Small intestine (tissue), 7 donors: ENCODE measurements around the gene CCDC9. TPM values are rescaled to one million over a fixed set of nuclear protein-coding genes. Genes with fewer than 3 reads are reported as not detected.

ENCODE experiments used
- DNase-seq, 2 donors: peaks; one replicate each; pipeline versions ENCODE4 v3.0.0 to v3.0.0-alpha.2; 2013
- FAIRE-seq: peaks from 2 replicates; lab custom pipeline; 2012; peaks lifted over from hg19 to GRCh38; lab: Jason Lieb, UNC
- H3K27ac ChIP-seq, 3 donors: one replicate each; pipeline ENCODE4 v1.5.1; 2013; ENCODE audit warnings: low read length in 2 of 3, mild to moderate bottlenecking in 2 of 3, control low read depth in 1 of 3, inconsistent platforms in 1 of 3, low read depth in 1 of 3, moderate library complexity in 1 of 3
- H3K27me3 ChIP-seq, 3 donors: one replicate each; pipeline ENCODE4 v1.6.1; 2013; ENCODE audit warnings: low read length in 3 of 3, inconsistent platforms in 1 of 3; ENCODE audit not compliant: control insufficient read depth in 3 of 3, insufficient read depth in 3 of 3
- H3K36me3 ChIP-seq, 3 donors: one replicate each; pipeline ENCODE4 v1.6.1; 2013; ENCODE audit warnings: low read length in 3 of 3, inconsistent platforms in 1 of 3, low read depth in 1 of 3, mild to moderate bottlenecking in 1 of 3, moderate library complexity in 1 of 3; ENCODE audit not compliant: control insufficient read depth in 3 of 3, insufficient read depth in 2 of 3
- H3K4me1 ChIP-seq, 3 donors: one replicate each; pipeline ENCODE4 v1.6.1; 2013; ENCODE audit warnings: low read length in 2 of 3, inconsistent platforms in 1 of 3, low read depth in 1 of 3, mild to moderate bottlenecking in 1 of 3, moderate library complexity in 1 of 3; ENCODE audit not compliant: control insufficient read depth in 3 of 3, insufficient read depth in 2 of 3
- H3K4me3 ChIP-seq, 3 donors: one replicate each; pipeline ENCODE4 v1.5.1; 2013; ENCODE audit warnings: low read length in 3 of 3, control low read depth in 1 of 3, inconsistent platforms in 1 of 3, low read depth in 1 of 3, mild to moderate bottlenecking in 1 of 3, moderate library complexity in 1 of 3
- H3K9me3 ChIP-seq, 2 donors: one replicate each; pipeline ENCODE4 v1.6.1; 2013; ENCODE audit warnings: low read depth in 1 of 2, low read length in 1 of 2; ENCODE audit not compliant: control insufficient read depth in 2 of 2, insufficient read depth in 1 of 2
- whole genome bisulfite sequencing, 3 donors: extraction: QIAGEN DNeasy Blood & Tissue Kit; methylation state at CpG; one replicate each; pipeline ENCODE4 v1.1.7; 2013; 5-methylcytosine and 5-hydroxymethylcytosine counted together
- polyA plus RNA-seq, 4 donors: library from polyadenylated mRNA; stranded (reverse) in 3 of 4; unstranded in 1 of 4; fragments of 200-250 nt in 3 of 4; fragments of 120-200 nt in 1 of 4; gene quantifications; one replicate each; pipeline versions ENCODE4 v1.2.1 to v1.2.3, GENCODE V29; 2013
- donor health status: healthy with polysubstance abuse.
- donor health status: control.
- donor health status: control.
- donor health status: Bipolar disorder and iron deficiency.
- donor health status: healthy.

The CCDC9 gene
- polyA plus RNA-seq, 4 donors, result 12.1 to 23.0 (median 22.1) TPM

DNA sequence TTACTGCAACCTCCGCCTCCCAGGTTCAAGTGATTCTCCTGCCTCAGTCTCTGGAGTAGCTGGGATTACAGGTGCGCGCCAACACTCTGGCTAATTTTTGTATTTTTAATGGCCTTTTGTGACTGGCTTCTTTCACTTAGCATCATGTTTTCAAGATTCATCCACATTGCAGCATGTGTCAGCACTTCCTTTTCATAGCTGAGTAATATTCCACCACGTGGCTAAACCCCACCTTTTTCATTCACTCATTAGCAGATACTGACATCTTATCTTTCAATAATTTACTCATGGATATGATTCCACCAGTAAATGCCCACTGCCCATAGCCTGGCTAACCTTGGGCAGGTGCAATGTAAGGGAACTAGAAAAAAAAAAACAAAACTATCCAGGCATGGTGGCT is 60.2 kb downstream of the CCDC9 start:
- H3K36me3 ChIP-seq, result no peaks in the 10 kb centered on the region
- H3K27ac ChIP-seq, result no peak overlapping the region
- FAIRE-seq, result no peak
- H3K4me1 ChIP-seq, result no peaks in the 10 kb centered on the region
- H3K9me3 ChIP-seq, result peaks cover 0 to 5% of the 10 kb centered on the region in 2 donors
- 81 to 90% (median 82%) methylated on average over 4 of the region's 4 CpGs for WGBS, 3 donors
- peaks cover 0 to 2% (median under 1%) of the 10 kb centered on the region in 3 donors for H3K27me3 ChIP-seq
- H3K4me3 ChIP-seq, result no peak overlapping the region
- DNase-seq, result no peak

DNA sequence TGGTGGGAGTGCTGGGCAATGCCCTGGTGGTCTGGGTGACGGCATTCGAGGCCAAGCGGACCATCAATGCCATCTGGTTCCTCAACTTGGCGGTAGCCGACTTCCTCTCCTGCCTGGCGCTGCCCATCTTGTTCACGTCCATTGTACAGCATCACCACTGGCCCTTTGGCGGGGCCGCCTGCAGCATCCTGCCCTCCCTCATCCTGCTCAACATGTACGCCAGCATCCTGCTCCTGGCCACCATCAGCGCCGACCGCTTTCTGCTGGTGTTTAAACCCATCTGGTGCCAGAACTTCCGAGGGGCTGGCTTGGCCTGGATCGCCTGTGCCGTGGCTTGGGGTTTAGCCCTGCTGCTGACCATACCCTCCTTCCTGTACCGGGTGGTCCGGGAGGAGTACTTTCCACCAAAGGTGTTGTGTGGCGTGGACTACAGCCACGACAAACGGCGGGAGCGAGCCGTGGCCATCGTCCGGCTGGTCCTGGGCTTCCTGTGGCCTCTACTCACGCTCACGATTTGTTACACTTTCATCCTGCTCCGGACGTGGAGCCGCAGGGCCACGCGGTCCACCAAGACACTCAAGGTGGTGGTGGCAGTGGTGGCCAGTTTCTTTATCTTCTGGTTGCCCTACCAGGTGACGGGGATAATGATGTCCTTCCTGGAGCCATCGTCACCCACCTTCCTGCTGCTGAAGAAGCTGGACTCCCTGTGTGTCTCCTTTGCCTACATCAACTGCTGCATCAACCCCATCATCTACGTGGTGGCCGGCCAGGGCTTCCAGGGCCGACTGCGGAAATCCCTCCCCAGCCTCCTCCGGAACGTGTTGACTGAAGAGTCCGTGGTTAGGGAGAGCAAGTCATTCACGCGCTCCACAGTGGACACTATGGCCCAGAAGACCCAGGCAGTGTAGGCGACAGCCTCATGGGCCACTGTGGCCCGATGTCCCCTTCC is 63.9 kb downstream of the CCDC9 start:
- Histone ChIP-seq H3K27me3 (peaks cover 0 to 8% (median 0%) of the 10 kb centered on the region in 3 donors), H3K27ac (no peak overlapping the region), H3K4me1 (no peaks in the 10 kb centered on the region), H3K9me3 (peaks cover 0 to 3% of the 10 kb centered on the region in 2 donors), H3K4me3 (no peak overlapping the region), H3K36me3 (no peaks in the 10 kb centered on the region)
- 93 to 94% (median 93%) methylated on average over 46 of the region's 46 CpGs for WGBS, 3 donors
- DNase-seq (no peak), FAIRE-seq (no peak)

Other genes with a start within 250 kb of the CCDC9 start
- gene NPAS1, start 236.7 kb upstream of the CCDC9 start, polyA plus RNA-seq, result under 1 TPM in 2 of 4 donors, not detected in 2; 0.24 to 0.44 TPM
- gene TMEM160, start 207.9 kb upstream of the CCDC9 start, polyA plus RNA-seq, result 10 to 100 TPM in 3 of 4 donors, 1 to 10 TPM in 1; 5.1 to 70.3 (median 14.1) TPM
- 10 to 100 TPM in 3 of 4 donors, 1 to 10 TPM in 1; 7.3 to 31.6 (median 14.4) TPM for gene ZC3H4, start 142.7 kb upstream of the CCDC9 start, polyA plus RNA-seq
- 10 to 100 TPM; 28.6 to 77.5 (median 45.1) TPM for gene SAE1, start 125.7 kb upstream of the CCDC9 start, polyA plus RNA-seq
- 1 to 10 TPM; 2.9 to 9.3 (median 4.3) TPM for gene BBC3, start 25.3 kb upstream of the CCDC9 start, polyA plus RNA-seq
- gene INAFM1, start 18.4 kb downstream of the CCDC9 start, polyA plus RNA-seq, result 1 to 10 TPM; 5.8 to 7.3 (median 6.3) TPM
- gene C5AR1, start 53.3 kb downstream of the CCDC9 start, polyA plus RNA-seq, result 1 to 10 TPM in 3 of 4 donors, under 1 TPM in 1; 0.67 to 8.6 (median 1.6) TPM
- gene C5AR2, start 75.7 kb downstream of the CCDC9 start, polyA plus RNA-seq, result under 1 TPM in 2 of 4 donors, not detected in 2; 0.10 to 0.91 TPM
- gene DHX34, start 92.8 kb downstream of the CCDC9 start, polyA plus RNA-seq, result 10 to 100 TPM in 2 of 4 donors, 1 to 10 TPM in 2; 6.5 to 13.9 (median 9.4) TPM
- gene MEIS3, start 163.0 kb downstream of the CCDC9 start, polyA plus RNA-seq, result 10 to 100 TPM in 1 of 4 donors, 1 to 10 TPM in 2, not detected in 1; 4.6 to 11.2 (median 4.8) TPM
- under 1 TPM in 2 of 4 donors, not detected in 2; 0.12 to 0.92 TPM for gene SLC8A2, start 215.4 kb downstream of the CCDC9 start, polyA plus RNA-seq
- gene KPTN, start 227.7 kb downstream of the CCDC9 start, polyA plus RNA-seq, result 10 to 100 TPM in 3 of 4 donors, 1 to 10 TPM in 1; 6.3 to 42.7 (median 27.4) TPM